Peyer's patch (tissue), 4 donors: ENCODE results near the gene PARD3B.

Source experiments
- POLR2A ChIP-seq, 2 donors: fragments of 450-650 bp; IDR thresholded peaks; one replicate each; pipeline ENCODE4 v1.5.1; 2017; ENCODE audit warnings: antibody characterized with exemption in 2 of 2, mild to moderate bottlenecking in 2 of 2, moderate library complexity in 2 of 2
- TF ChIP-seq, protein P1 (sequence below), 6 experiments: fragments of 450-650 bp in 4 of 6; fragments of 200-600 bp in 2 of 6; sonication (generic) in 1 of 6; IDR thresholded peaks; one replicate each; pipeline ENCODE4 v1.5.1; 2017 to 2019; ENCODE audit warnings: antibody characterized with exemption in 6 of 6, mild to moderate bottlenecking in 3 of 6, moderate library complexity in 1 of 6

GRCh38 chr2:204901591-204901990 is 356.3 kb downstream of the PARD3B start:
- no peak for TF ChIP-seq POLR2A (IDR thresholded peaks at IDR 0.05)
- TF ChIP-seq, protein P1, sequence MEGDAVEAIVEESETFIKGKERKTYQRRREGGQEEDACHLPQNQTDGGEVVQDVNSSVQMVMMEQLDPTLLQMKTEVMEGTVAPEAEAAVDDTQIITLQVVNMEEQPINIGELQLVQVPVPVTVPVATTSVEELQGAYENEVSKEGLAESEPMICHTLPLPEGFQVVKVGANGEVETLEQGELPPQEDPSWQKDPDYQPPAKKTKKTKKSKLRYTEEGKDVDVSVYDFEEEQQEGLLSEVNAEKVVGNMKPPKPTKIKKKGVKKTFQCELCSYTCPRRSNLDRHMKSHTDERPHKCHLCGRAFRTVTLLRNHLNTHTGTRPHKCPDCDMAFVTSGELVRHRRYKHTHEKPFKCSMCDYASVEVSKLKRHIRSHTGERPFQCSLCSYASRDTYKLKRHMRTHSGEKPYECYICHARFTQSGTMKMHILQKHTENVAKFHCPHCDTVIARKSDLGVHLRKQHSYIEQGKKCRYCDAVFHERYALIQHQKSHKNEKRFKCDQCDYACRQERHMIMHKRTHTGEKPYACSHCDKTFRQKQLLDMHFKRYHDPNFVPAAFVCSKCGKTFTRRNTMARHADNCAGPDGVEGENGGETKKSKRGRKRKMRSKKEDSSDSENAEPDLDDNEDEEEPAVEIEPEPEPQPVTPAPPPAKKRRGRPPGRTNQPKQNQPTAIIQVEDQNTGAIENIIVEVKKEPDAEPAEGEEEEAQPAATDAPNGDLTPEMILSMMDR (IDR thresholded peaks at IDR 0.05) = no peak
